Gastroesophageal sphincter (tissue), 3 donors: ENCODE data around the gene MEX3C.

Experiments used
- EP300 ChIP-seq: sonication (generic); formaldehyde crosslinking; IDR thresholded peaks from one replicate; pipeline ENCODE4 v1.6.1; 2017; ENCODE audit warnings: antibody characterized with exemption, mild to moderate bottlenecking
- POLR2A ChIP-seq, 2 donors: fragments of 450-650 bp; IDR thresholded peaks; one replicate each; pipeline ENCODE4 v1.6.1; 2017; ENCODE audit warnings: antibody characterized with exemption in 2 of 2, mild to moderate bottlenecking in 2 of 2, moderate library complexity in 1 of 2
- POLR2AphosphoS5 ChIP-seq: sonication (generic); formaldehyde crosslinking; IDR thresholded peaks from one replicate; pipeline ENCODE4 v1.6.1; 2017; ENCODE audit warnings: antibody characterized with exemption
- TF ChIP-seq, protein P1 (sequence below), 4 experiments: fragments of 200-600 bp in 2 of 4; fragments of 450-650 bp in 2 of 4; sonication (generic) in 1 of 4; IDR thresholded peaks; one replicate each; pipeline ENCODE4 v1.5.1; 2017 to 2019; ENCODE audit warnings: antibody characterized with exemption in 4 of 4, mild to moderate bottlenecking in 2 of 4, moderate library complexity in 2 of 4

- TF ChIP-seq, protein P1, sequence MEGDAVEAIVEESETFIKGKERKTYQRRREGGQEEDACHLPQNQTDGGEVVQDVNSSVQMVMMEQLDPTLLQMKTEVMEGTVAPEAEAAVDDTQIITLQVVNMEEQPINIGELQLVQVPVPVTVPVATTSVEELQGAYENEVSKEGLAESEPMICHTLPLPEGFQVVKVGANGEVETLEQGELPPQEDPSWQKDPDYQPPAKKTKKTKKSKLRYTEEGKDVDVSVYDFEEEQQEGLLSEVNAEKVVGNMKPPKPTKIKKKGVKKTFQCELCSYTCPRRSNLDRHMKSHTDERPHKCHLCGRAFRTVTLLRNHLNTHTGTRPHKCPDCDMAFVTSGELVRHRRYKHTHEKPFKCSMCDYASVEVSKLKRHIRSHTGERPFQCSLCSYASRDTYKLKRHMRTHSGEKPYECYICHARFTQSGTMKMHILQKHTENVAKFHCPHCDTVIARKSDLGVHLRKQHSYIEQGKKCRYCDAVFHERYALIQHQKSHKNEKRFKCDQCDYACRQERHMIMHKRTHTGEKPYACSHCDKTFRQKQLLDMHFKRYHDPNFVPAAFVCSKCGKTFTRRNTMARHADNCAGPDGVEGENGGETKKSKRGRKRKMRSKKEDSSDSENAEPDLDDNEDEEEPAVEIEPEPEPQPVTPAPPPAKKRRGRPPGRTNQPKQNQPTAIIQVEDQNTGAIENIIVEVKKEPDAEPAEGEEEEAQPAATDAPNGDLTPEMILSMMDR (IDR thresholded peaks at IDR 0.05), result no peak
- TF ChIP-seq POLR2A (IDR thresholded peaks at IDR 0.05) (no peak), POLR2AphosphoS5 (no peak), EP300 (no peak)
These were observed 43.7 kb downstream of the MEX3C start for GRCh38 chr18:51153659-51154371.
